ENCODE results near the gene RBFA.

GRCh38 chr18:80076379-80076778 is 42.1 kb downstream of the RBFA start:
- TF ChIP-seq, protein P1, sequence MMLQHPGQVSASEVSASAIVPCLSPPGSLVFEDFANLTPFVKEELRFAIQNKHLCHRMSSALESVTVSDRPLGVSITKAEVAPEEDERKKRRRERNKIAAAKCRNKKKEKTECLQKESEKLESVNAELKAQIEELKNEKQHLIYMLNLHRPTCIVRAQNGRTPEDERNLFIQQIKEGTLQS (IDR thresholded peaks at IDR 0.05) = no peak
- no peak for TF ChIP-seq CTCF (IDR thresholded peaks at IDR 0.05 in 2 of 3, conservative IDR thresholded peaks at IDR 0.05 in 1 of 3; ENCODE audit: borderline replicate concordance in 1 of 3, insufficient read depth in 1 of 3, low read depth in 2 of 3, low read length in 2 of 3)

Measured in HCT116 (cell line).